Prostate gland (tissue), 2 donors: Measurements from ENCODE around the gene FGF5. TPM values are rescaled to one million over a fixed set of nuclear protein-coding genes. Genes with fewer than 3 reads are reported as not detected.
"Not testable (repeated sequence)": the region's sequence is repeated elsewhere in the genome, so short reads cannot be mapped to it uniquely, and the experiment has no call there.

Experiments used
- DNase-seq: peaks from one replicate; pipeline ENCODE4 v3.0.0-alpha.2; 2019; ENCODE audit warnings: low spot score
- H3K27ac ChIP-seq, 2 donors: fragments of 200-600 bp; sonication (generic); 2 replicates each; pipeline ENCODE4 v1.5.1; 2017 to 2019
- H3K27me3 ChIP-seq: fragments of 200-600 bp; sonication (generic); replicated peaks from 2 replicates; pipeline ENCODE4 v1.5.1; 2019; ENCODE audit not compliant: insufficient read depth
- H3K36me3 ChIP-seq, 2 donors: fragments of 200-600 bp; sonication (generic); 1 replicate in 1 of 2; 2 replicates in 1 of 2; pipeline versions ENCODE4 v1.5.1 to v1.8.1; 2017 to 2019
- H3K4me1 ChIP-seq: fragments of 200-600 bp; sonication (generic); replicated peaks from 2 replicates; pipeline ENCODE4 v1.5.1; 2019
- H3K4me3 ChIP-seq, 2 donors: fragments of 200-600 bp; sonication (generic); 2 replicates each; pipeline ENCODE4 v1.5.1; 2017 to 2019
- H3K9me3 ChIP-seq: fragments of 200-600 bp; sonication (generic); 2 replicates; pipeline ENCODE4 v1.5.1; 2017
- POLR2A ChIP-seq: fragments of 450-650 bp; IDR thresholded peaks from one replicate; pipeline ENCODE4 v1.6.1; 2016; ENCODE audit warnings: antibody characterized with exemption, mild to moderate bottlenecking
- POLR2AphosphoS5 ChIP-seq: sonication (generic); formaldehyde crosslinking; IDR thresholded peaks from one replicate; pipeline ENCODE4 v1.6.1; 2017; ENCODE audit warnings: antibody characterized with exemption
- WGBS: methylation state at CpG from one replicate; pipeline ENCODE4 v1.1.5; 2018; 5-methylcytosine and 5-hydroxymethylcytosine counted together
- intact Hi-C: fragments of 100-400 bp; cut with DNase I; formaldehyde crosslinking; loops from one replicate; pipeline ENCODE4 v1.14.2; 2022
- total RNA-seq, 2 donors: library from RNA; depleted of rRNA; stranded (reverse); fragments of >200 nt; gene quantifications; one replicate each; pipeline ENCODE4 v1.1.0, GENCODE V29; 2016
- TF ChIP-seq, protein P1 (sequence below), 4 experiments: fragments of 200-600 bp in 2 of 4; fragments of 450-650 bp in 2 of 4; sonication (generic) in 2 of 4; IDR thresholded peaks; 1 replicate in 3 of 4; 2 replicates in 1 of 4; pipeline ENCODE4 v1.5.1; 2016 to 2019; ENCODE audit warnings: antibody characterized with exemption in 4 of 4, mild to moderate bottlenecking in 2 of 4, moderate library complexity in 2 of 4

The FGF5 gene
- total RNA-seq, 2 donors from 2014 or later = not detected

DNA sequence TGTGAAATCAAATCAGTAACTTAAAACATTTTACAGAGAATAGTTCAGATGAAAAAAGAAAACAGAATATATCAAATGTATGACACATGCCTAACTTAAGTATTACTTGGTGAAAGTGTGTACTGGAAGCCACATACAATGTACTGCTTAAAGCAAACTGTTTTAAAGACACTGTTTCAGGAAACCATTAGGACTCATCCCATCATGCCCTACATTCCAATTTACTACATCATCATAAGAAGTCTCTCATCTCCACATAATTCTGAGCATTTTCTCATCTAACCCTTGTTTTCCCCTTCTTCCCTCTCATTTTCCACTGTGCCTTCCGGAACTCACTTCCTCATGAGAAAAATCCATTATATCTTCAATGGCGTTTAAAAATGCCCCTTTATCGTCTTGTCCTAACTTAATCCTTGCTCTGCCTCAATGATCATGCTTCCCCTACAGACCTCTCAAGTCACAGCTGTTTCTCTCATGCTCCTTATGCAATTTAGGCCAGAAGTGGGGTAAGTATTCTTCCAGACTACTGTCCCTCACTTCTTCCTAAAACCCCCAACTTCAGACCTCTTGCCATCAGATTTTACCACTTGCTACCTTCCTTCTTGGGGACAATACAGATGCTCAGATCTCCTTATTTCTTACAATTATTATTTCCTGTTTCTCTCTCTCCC lies 26.8 kb upstream of the FGF5 start:
- no peaks in the 10 kb centered on the region for H3K4me1 ChIP-seq
- intact Hi-C loops = no loop called here
- WGBS = 87% methylated on average over 3 of the region's 3 CpGs
- no peak for DNase-seq
- TF ChIP-seq POLR2A (no peak), POLR2AphosphoS5 (no peak)
- TF ChIP-seq, protein P1, sequence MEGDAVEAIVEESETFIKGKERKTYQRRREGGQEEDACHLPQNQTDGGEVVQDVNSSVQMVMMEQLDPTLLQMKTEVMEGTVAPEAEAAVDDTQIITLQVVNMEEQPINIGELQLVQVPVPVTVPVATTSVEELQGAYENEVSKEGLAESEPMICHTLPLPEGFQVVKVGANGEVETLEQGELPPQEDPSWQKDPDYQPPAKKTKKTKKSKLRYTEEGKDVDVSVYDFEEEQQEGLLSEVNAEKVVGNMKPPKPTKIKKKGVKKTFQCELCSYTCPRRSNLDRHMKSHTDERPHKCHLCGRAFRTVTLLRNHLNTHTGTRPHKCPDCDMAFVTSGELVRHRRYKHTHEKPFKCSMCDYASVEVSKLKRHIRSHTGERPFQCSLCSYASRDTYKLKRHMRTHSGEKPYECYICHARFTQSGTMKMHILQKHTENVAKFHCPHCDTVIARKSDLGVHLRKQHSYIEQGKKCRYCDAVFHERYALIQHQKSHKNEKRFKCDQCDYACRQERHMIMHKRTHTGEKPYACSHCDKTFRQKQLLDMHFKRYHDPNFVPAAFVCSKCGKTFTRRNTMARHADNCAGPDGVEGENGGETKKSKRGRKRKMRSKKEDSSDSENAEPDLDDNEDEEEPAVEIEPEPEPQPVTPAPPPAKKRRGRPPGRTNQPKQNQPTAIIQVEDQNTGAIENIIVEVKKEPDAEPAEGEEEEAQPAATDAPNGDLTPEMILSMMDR (IDR thresholded peaks at IDR 0.05) = no peak
- no peak overlapping the region for H3K4me3 ChIP-seq
- no peak overlapping the region for H3K27ac ChIP-seq
- no peaks in the 10 kb centered on the region for H3K36me3 ChIP-seq
- H3K27me3 ChIP-seq = no peaks in the 10 kb centered on the region
- no peaks in the 10 kb centered on the region for H3K9me3 ChIP-seq

DNA sequence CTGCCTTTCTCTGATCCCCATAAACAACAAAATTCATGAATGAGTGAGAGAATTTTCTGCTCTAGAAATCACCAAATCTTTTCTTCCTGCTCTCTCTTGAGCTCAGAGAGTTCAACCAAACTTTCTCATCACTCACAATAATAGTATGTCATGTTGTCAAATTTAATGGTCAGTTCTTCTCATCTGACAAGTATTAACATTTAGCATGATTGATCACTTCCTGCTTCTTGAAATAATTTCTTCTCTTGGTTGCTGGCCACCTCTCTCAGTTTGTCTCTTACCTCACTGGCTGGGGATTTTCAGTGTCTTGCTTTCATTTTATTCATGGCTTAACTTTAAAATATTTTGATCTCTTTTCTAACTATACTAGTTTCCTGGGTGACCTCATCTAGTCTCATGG lies 25.5 kb upstream of the FGF5 start:
- Histone ChIP-seq H3K4me1 (no peaks in the 10 kb centered on the region), H3K36me3 (no peaks in the 10 kb centered on the region), H3K27me3 (no peaks in the 10 kb centered on the region), H3K9me3 (no peaks in the 10 kb centered on the region), H3K27ac (no peak overlapping the region), H3K4me3 (no peak overlapping the region)
- TF ChIP-seq, protein P1 (IDR thresholded peaks at IDR 0.05) = no peak
- no peak for DNase-seq
- intact Hi-C loops = no loop called here

DNA sequence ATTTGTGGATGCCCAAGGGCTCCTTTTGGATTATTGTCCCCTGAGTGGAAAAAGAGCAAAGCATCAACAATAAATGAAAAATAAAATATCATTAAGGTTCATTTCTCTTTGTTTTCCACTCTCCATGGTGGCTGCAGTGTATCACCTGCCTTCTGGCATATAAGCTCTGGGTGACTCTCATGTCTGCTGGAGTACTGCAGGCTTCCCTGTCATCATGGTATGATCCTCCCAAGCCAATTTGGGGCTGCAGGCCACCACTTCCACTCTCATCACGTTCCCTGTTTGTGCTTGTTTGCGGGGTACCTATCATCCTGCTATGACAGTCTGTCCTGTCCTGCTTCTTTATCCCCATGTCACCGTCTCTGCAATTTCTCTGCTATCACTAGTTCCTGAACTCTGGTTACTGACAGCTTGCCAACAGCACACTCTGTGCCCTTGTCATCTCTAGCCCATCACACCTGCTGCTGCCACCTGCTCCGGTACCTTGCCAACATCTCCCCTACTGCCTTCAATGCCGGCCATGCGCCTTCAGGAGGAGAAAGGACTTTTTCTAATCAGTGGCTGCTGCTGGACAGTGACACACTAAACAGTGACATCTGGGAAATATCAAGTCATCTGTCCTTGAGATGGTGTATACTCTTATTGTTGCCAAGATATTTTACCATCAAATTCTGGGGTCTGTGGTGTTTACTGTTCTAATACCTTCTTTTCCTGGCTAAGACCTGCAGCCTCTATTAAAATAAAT lies 23.0 kb upstream of the FGF5 start:
- Histone ChIP-seq H3K9me3 (no peaks in the 10 kb centered on the region), H3K4me1 (no peaks in the 10 kb centered on the region), H3K36me3 (no peaks in the 10 kb centered on the region), H3K27me3 (no peaks in the 10 kb centered on the region), H3K27ac (no peak overlapping the region), H3K4me3 (no peak overlapping the region)
- WGBS = 52% methylated on average over 6 of the region's 6 CpGs
- TF ChIP-seq POLR2AphosphoS5 (no peak), POLR2A (no peak)
- TF ChIP-seq, protein P1 (IDR thresholded peaks at IDR 0.05) = no peak
- DNase-seq = no peak
- intact Hi-C loops = no loop called here

DNA sequence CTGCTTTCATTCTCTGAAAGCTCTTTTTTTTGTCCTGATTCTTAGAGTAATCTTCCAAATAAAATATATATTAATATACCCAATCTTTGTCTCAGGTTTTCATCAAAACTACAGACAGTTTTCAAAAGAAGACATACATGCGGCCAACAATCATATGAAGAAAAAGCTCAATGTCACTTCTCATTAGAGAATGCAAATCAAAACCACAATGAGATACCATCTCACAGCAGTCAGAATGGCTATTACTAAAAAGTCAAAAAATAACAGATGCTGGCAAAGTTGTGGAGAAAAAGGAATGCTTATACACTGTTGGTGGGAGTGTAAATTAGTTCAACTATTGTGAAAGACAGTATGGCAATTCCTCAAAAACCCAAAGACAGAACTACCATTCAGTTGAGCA lies 19.0 kb upstream of the FGF5 start:
- WGBS = 97% methylated on average over 1 of the region's 1 CpG
- H3K27me3 ChIP-seq, H3K9me3 ChIP-seq, H3K36me3 ChIP-seq, H3K4me3 ChIP-seq, DNase-seq, H3K4me1 ChIP-seq, H3K27ac ChIP-seq, intact Hi-C loops: not testable (repeated sequence)

DNA sequence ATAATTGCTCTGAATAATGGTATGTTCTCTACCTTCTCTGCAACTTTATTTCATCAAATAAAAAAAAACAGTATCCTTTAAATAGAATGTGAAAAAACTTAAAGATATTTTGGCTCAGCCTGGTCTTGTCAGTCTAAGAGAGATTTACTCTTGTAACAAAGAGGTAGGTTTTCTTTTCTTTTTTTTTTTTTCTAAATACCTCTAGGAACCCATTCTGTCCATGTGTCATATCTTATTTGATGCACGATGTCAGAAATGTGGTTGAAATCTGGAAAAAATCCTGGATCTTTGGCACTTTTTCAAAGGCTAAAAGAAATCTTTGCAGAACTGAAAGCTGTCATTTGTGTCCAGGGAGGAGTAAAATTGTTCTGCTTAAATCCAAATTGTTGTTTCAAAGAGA lies 17.3 kb upstream of the FGF5 start:
- no peaks in the 10 kb centered on the region for H3K4me1 ChIP-seq
- H3K4me3 ChIP-seq = no peak overlapping the region
- DNase-seq = no peak
- H3K9me3 ChIP-seq = no peaks in the 10 kb centered on the region
- H3K27me3 ChIP-seq = no peaks in the 10 kb centered on the region
- no peak for TF ChIP-seq POLR2A
- no peak for TF ChIP-seq POLR2AphosphoS5
- TF ChIP-seq, protein P1 (IDR thresholded peaks at IDR 0.05) = no peak
- 85% methylated on average over 1 of the region's 1 CpG for WGBS
- intact Hi-C loops = no loop called here
- H3K27ac ChIP-seq = no peak overlapping the region
- H3K36me3 ChIP-seq = no peaks in the 10 kb centered on the region
